Measurements from ENCODE around the gene CALB2. TPM values are rescaled to one million over a fixed set of nuclear protein-coding genes. Genes with fewer than 3 reads are reported as not detected.

The CALB2 gene
- total RNA-seq, 2 donors from 2014 or later = 0.99 to 3.1 TPM

DNA sequence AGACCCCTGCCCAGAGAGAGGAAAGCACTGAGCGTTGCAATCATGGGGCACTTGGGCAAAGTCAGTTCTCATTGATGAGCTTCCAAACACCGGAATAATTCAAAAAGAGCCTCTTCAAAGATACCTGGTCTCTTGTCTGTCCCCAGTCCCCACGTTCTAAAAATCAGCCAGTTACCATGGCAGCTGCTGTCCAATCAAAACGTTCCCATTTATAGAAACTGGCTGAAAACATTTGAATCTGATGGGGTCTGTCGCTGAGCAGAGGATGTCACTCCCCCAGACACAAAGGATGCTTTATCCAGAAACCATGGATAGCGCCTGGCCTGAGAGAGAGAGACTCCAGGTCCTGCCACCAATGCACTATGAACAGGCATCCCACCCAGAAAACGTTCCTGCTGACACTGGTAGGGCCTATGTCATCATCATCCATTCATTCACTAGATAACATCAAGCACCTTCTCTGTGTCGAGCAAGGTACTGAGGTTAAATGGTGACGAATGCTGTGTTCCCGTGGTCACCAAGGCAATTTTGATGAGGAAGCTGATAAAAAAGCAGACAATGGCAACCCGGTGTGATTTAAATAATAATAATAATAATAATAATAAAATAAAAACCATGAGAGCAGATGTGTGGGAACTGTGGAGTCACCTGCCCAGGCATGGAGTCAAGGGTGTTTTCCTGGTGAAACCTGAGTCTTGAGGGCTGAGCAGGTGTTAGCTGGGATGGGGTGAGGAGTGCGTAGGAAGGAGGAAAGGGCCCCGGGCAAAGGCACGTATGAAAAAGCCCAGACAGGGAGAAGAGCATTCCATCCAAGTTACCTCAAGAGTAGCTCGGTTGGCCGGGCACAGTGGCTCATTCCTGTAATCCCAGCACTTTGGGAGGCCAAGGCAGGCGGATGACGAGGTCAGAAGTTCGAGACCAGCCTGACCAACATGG lies 19.0 kb upstream of the CALB2 start:
- Histone ChIP-seq H3K4me1 (no peaks in the 10 kb centered on the region), H3K4me3 (no peak overlapping the region), H3K27me3 (no peaks in the 10 kb centered on the region), H3K9me3 (no peaks in the 10 kb centered on the region), H3K27ac (no peak overlapping the region), H3K36me3 (replicated peaks in 1 of 2; ENCODE audit: insufficient read depth in 1 of 2, low read depth in 2 of 2) (no peaks in the 10 kb centered on the region)
- DNase-seq (no peak), ATAC-seq (no peak)
- 52 to 56% methylated on average over 17 to 19 of the region's 19 CpGs for WGBS, 2 donors
- TF ChIP-seq, protein P1, sequence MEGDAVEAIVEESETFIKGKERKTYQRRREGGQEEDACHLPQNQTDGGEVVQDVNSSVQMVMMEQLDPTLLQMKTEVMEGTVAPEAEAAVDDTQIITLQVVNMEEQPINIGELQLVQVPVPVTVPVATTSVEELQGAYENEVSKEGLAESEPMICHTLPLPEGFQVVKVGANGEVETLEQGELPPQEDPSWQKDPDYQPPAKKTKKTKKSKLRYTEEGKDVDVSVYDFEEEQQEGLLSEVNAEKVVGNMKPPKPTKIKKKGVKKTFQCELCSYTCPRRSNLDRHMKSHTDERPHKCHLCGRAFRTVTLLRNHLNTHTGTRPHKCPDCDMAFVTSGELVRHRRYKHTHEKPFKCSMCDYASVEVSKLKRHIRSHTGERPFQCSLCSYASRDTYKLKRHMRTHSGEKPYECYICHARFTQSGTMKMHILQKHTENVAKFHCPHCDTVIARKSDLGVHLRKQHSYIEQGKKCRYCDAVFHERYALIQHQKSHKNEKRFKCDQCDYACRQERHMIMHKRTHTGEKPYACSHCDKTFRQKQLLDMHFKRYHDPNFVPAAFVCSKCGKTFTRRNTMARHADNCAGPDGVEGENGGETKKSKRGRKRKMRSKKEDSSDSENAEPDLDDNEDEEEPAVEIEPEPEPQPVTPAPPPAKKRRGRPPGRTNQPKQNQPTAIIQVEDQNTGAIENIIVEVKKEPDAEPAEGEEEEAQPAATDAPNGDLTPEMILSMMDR (IDR thresholded peaks at IDR 0.05) = no peak
- no peak for TF ChIP-seq POLR2A (IDR thresholded peaks at IDR 0.05)
- intact Hi-C loops (cut with DNase I) = no loop called here

DNA sequence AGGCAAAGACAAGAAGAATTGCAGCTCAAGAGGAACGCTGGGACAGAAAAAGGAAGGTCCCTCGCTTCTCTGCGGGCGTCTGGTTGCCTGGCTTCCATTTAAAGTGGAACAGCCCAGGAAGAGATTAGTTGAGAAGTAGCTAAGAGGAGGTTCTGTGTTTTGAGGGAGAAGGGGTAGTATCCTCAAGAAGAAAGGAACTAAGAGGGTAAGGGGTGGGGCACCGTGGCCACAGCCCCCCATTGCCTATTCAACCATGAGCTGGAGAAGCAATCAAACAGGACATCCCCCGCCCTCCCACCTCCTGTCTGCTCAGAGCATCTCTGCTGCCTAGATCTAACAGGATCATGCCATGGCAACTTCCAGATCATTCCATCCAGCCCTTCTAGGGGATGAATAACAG lies 18.1 kb upstream of the CALB2 start:
- Histone ChIP-seq H3K9me3 (no peaks in the 10 kb centered on the region), H3K27ac (no peak overlapping the region), H3K36me3 (replicated peaks in 1 of 2; ENCODE audit: insufficient read depth in 1 of 2, low read depth in 2 of 2) (no peaks in the 10 kb centered on the region), H3K27me3 (no peaks in the 10 kb centered on the region), H3K4me3 (no peak overlapping the region), H3K4me1 (no peaks in the 10 kb centered on the region)
- no peak for ATAC-seq
- intact Hi-C loops (cut with DNase I) = no loop called here
- TF ChIP-seq, protein P1 (IDR thresholded peaks at IDR 0.05) = no peak
- no peak for TF ChIP-seq POLR2A (IDR thresholded peaks at IDR 0.05)
- DNase-seq = no peak
- WGBS, 2 donors = 50 to 66% methylated on average over 6 of the region's 6 CpGs

DNA sequence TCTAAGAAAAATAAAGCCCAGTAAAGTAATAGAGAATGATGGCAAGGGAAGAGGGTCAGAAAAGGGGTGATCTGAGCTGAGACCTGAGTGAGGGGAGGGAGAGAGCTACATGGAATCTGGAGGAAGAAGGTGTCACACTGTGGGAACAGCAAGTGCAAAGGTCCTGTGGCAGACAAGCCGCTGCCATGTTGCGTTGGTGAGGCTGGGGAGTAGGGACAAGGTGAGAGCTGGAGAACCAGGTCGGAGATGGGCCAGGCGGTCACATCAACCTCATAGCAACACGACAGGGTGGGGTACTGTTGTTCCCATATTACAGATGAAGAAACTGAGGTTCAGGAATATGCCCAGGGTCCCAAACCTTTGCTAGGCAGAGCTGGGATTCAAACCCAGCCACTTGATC lies 16.6 kb upstream of the CALB2 start:
- DNase-seq (no peak), ATAC-seq (no peak)
- H3K27ac ChIP-seq = no peak overlapping the region
- H3K9me3 ChIP-seq = no peaks in the 10 kb centered on the region
- no peaks in the 10 kb centered on the region for H3K36me3 ChIP-seq (replicated peaks in 1 of 2; ENCODE audit: insufficient read depth in 1 of 2, low read depth in 2 of 2)
- intact Hi-C loops (cut with DNase I) = no loop called here
- no peak for TF ChIP-seq POLR2A (IDR thresholded peaks at IDR 0.05)
- TF ChIP-seq, protein P1 (IDR thresholded peaks at IDR 0.05) = no peak
- no peaks in the 10 kb centered on the region for H3K27me3 ChIP-seq
- no peak overlapping the region for H3K4me3 ChIP-seq
- 62 to 82% methylated on average over 5 of the region's 5 CpGs for WGBS, 2 donors
- H3K4me1 ChIP-seq = no peaks in the 10 kb centered on the region

DNA sequence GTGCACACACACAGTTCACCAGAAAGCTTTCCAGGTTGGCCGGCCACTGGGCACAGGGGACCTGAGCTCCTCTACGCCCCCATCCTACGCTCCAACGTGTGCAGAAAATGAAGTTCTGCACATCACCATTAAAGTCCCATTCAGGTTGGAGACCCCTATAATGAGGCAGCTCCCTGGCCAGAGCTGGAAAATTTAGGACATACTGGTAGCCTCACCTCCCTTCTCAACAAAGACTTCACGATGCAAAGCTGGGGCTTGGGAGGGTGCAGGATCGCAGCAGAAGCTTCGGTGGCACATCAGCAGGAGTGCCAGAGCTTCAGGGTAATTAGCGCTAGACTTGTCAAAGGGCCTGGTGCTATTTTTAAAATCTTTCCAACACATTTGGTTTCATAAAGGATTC lies 15.4 kb upstream of the CALB2 start:
- H3K4me3 ChIP-seq = no peak overlapping the region
- TF ChIP-seq POLR2A (IDR thresholded peaks at IDR 0.05) = no peak
- TF ChIP-seq, protein P1 (IDR thresholded peaks at IDR 0.05) = no peak
- DNase-seq (no peak), ATAC-seq (no peak)
- 64 to 78% methylated on average over 7 to 8 of the region's 8 CpGs for WGBS, 2 donors
- H3K36me3 ChIP-seq (replicated peaks in 1 of 2; ENCODE audit: insufficient read depth in 1 of 2, low read depth in 2 of 2) = no peaks in the 10 kb centered on the region
- intact Hi-C loops (cut with DNase I) = no loop called here
- no peaks in the 10 kb centered on the region for H3K9me3 ChIP-seq
- H3K27ac ChIP-seq = no peak overlapping the region
- H3K27me3 ChIP-seq = no peaks in the 10 kb centered on the region
- H3K4me1 ChIP-seq = no peaks in the 10 kb centered on the region

Data from body of pancreas (tissue), 4 donors.